Naive thymus-derived CD4-positive, alpha-beta T cell (primary cell): ENCODE results near the gene TMEM163. TPM values are rescaled to one million over a fixed set of nuclear protein-coding genes. Genes with fewer than 3 reads are reported as not detected.
"Not testable (repeated sequence)": the region's sequence is repeated elsewhere in the genome, so short reads cannot be mapped to it uniquely, and the experiment has no call there.

Source experiments
- ATAC-seq: fragments of 150-1000 bp; cut with Tn5 transposase; 2 replicates; pipeline ENCODE4 v1.10.0; 2021; ENCODE audit warnings: mild to moderate bottlenecking, moderate library complexity
- CTCF ChIA-PET: fragments of 350-600 bp; sonication (Branson Sonifier 250); formaldehyde crosslinking; loops from one replicate; lab custom pipeline; 2021; ENCODE audit warnings: antibody characterized with exemption; lab: Charles Lee
- POLR2A ChIA-PET: fragments of 350-600 bp; sonication (Branson Sonifier 250); formaldehyde crosslinking; loops from one replicate; lab custom pipeline; 2021; ENCODE audit warnings: antibody characterized with exemption, inconsistent platforms; lab: Charles Lee
- DNase-seq, 9 donors: peaks; one replicate each; pipeline versions ENCODE4 v3.0.0 to v3.0.0-alpha.2; 2020 to 2022; ENCODE audit warnings: mixed read lengths in 1 of 9
- H3K27ac ChIP-seq: one replicate; pipeline ENCODE4 v1.7.0; 2013; ENCODE audit warnings: mild to moderate bottlenecking, low read depth, low read length, moderate library complexity
- H3K27me3 ChIP-seq, 2 donors: one replicate each; pipeline ENCODE4 v1.7.0; 2013; ENCODE audit warnings: low read length in 2 of 2, mild to moderate bottlenecking in 2 of 2, moderate library complexity in 2 of 2; ENCODE audit not compliant: control insufficient read depth in 2 of 2, insufficient read depth in 2 of 2
- H3K36me3 ChIP-seq, 3 experiments: 1 replicate in 2 of 3; 2 replicates in 1 of 3; pipeline ENCODE4 v1.7.0; 2013; ENCODE audit warnings: low read length in 3 of 3, mild to moderate bottlenecking in 3 of 3, moderate library complexity in 1 of 3; ENCODE audit not compliant: insufficient read depth in 3 of 3, control insufficient read depth in 2 of 3
- H3K4me1 ChIP-seq, 2 donors: one replicate each; pipeline ENCODE4 v1.7.0; 2013; ENCODE audit warnings: low read length in 2 of 2, mild to moderate bottlenecking in 2 of 2, moderate library complexity in 1 of 2; ENCODE audit not compliant: control insufficient read depth in 2 of 2, insufficient read depth in 2 of 2
- H3K4me3 ChIP-seq: 2 replicates; pipeline ENCODE4 v1.7.0; 2013; ENCODE audit warnings: mild to moderate bottlenecking, low read length
- H3K9me3 ChIP-seq, 3 experiments: 1 replicate in 2 of 3; 2 replicates in 1 of 3; pipeline ENCODE4 v1.7.0; 2013; ENCODE audit warnings: low read length in 3 of 3; ENCODE audit not compliant: control insufficient read depth in 2 of 3
- H3K27ac Mint-ChIP-seq, 9 donors: one replicate each; pipeline ENCODE4 v1.8.0; 2020 to 2022; ENCODE audit warnings: mixed read lengths in 9 of 9, mild to moderate bottlenecking in 8 of 9, moderate library complexity in 5 of 9, inconsistent platforms in 2 of 9
- H3K27me3 Mint-ChIP-seq, 5 donors: one replicate each; pipeline ENCODE4 v1.8.0; 2021 to 2022; ENCODE audit warnings: mixed read lengths in 5 of 5, mild to moderate bottlenecking in 1 of 5
- H3K36me3 Mint-ChIP-seq, 5 donors: one replicate each; pipeline ENCODE4 v1.8.0; 2020 to 2022; ENCODE audit warnings: mixed read lengths in 5 of 5, mild to moderate bottlenecking in 3 of 5, inconsistent platforms in 1 of 5
- H3K4me1 Mint-ChIP-seq, 7 donors: one replicate each; pipeline ENCODE4 v1.8.0; 2020 to 2022; ENCODE audit warnings: mixed read lengths in 7 of 7, mild to moderate bottlenecking in 3 of 7, inconsistent platforms in 1 of 7
- H3K4me3 Mint-ChIP-seq, 10 donors: one replicate each; pipeline ENCODE4 v1.8.0; 2020 to 2022; ENCODE audit warnings: mild to moderate bottlenecking in 10 of 10, mixed read lengths in 10 of 10, moderate library complexity in 6 of 10, inconsistent platforms in 2 of 10
- H3K9me3 Mint-ChIP-seq, 11 donors: one replicate each; pipeline ENCODE4 v1.8.0; 2020 to 2022; ENCODE audit warnings: mixed read lengths in 11 of 11, mild to moderate bottlenecking in 4 of 11, inconsistent platforms in 1 of 11, moderate library complexity in 1 of 11
- intact Hi-C, 2 donors: fragments of 100-400 bp; cut with micrococcal nuclease; formaldehyde crosslinking; loops; one replicate each; pipeline ENCODE4 v1.15.1; 2023
- polyA plus RNA-seq, 2 donors: library from polyadenylated mRNA; unstranded; fragments of 300-500 nt; fragmentation: Illumina TruSeq; gene quantifications; one replicate each; pipeline ENCODE4 v1.2.3, GENCODE V29; 2021
- total RNA-seq, 6 experiments: library from RNA in 5 of 6; stranded (reverse) in 5 of 6; gene quantifications; 1 replicate in 5 of 6; 2 replicates in 1 of 6; pipeline ENCODE4 v1.2.3 and lab custom pipeline; 2021 to 2026

TMEM163 gene
- total and polyA plus RNA-seq, 7 experiments from 2014 or later = 0.13 to 0.71 (median 0.21) TPM; not detected in 2

DNA sequence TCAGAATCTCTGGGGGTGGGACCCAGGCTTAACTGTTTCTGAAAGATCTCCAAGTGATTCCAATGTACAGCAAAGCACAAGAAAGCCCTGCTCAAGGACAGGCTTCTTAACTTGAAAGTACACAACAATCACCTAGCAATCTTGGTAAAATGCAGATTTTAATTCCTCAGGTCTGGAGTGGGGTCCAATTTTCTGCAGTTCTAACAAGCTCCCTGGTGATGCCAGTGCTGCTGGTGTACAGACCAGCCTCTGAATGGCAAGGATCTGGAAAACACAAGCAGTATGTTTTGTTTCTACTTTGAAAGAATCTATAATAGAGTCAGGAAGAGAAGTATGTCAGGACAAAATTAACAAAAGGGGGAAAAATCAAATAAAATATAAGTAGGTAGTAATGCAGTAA, 7.8 kb upstream of the TMEM163 start:
- Histone ChIP-seq H3K36me3 (no peaks in the 10 kb centered on the region), H3K4me3 (no peak overlapping the region), H3K9me3 (no peaks in the 10 kb centered on the region), H3K27me3 (no peaks in the 10 kb centered on the region), H3K4me1 (no peaks in the 10 kb centered on the region), H3K27ac (no peak overlapping the region)
- Mint-ChIP-seq H3K4me1 (no peaks in the 10 kb centered on the region), H3K4me3 (no peak overlapping the region), H3K9me3 (peaks cover 0 to 5% (median 0%) of the 10 kb centered on the region in 11 donors), H3K36me3 (no peaks in the 10 kb centered on the region), H3K27ac (no peak overlapping the region), H3K27me3 (peaks cover 21 to 39% (median 25%) of the 10 kb centered on the region in 5 donors)
- no peak for ATAC-seq
- intact Hi-C loops = no loop called here
- CTCF ChIA-PET = no interaction called here
- POLR2A ChIA-PET = no interaction called here
- DNase-seq = no peak

DNA sequence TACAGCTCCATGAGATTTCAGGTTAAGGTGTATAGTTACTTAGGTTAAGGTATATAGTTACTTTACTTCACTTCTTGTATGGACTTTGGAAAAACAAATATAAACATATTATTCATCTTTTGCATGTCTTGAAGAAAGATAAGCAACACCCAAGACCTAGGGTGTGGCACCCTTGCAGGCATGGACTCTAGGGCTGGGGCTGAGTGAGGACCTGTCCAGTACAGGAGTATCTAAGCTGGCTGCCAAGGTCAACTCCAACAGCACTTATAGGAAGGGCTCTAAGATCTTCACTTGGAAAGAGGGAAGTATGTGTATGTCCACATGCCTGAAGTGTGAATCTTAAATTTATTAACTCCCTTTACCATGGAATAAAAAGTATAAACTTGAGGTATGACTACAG, 7.1 kb upstream of the TMEM163 start:
- Histone ChIP-seq H3K9me3 (no peaks in the 10 kb centered on the region), H3K4me3 (no peak overlapping the region), H3K4me1 (no peaks in the 10 kb centered on the region), H3K36me3 (no peaks in the 10 kb centered on the region), H3K27me3 (no peaks in the 10 kb centered on the region), H3K27ac (no peak overlapping the region)
- CTCF ChIA-PET = interaction anchor here (0.7 kb wide), 1 partner anchor 172 kb away, joined by 3 read pairs; no protein-coding TSS in a partner anchor
- intact Hi-C loops = no loop called here
- Mint-ChIP-seq H3K27me3 (peaks cover 27 to 45% (median 33%) of the 10 kb centered on the region in 5 donors), H3K36me3 (no peaks in the 10 kb centered on the region), H3K4me1 (no peaks in the 10 kb centered on the region), H3K4me3 (no peak overlapping the region), H3K9me3 (peaks cover 0 to 5% (median 0%) of the 10 kb centered on the region in 11 donors), H3K27ac (no peak overlapping the region)
- POLR2A ChIA-PET = no interaction called here
- no peak for DNase-seq
- ATAC-seq = no peak

DNA sequence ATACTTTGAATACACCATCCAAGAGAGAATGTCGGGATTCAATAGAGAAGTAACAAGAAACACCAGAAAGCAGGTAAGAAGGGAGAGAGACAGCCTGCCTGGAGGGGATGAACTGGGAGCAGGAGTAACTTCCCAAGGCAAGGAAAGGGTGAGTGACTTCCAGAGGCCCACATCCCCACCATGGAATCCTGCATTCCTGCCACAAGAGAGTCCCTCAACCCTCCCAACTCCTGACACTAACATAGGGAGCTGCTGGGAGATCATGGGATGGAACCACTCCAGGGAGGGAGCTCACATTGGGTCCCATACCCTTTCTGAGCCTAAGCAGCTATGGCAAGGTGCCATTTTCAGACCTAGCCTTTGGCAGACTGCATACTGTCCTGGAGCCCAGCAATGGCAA, 5.5 kb upstream of the TMEM163 start:
- Mint-ChIP-seq H3K4me1 (peaks cover 2 to 14% (median 8%) of the 10 kb centered on the region in 7 donors), H3K4me3 (no peak overlapping the region), H3K27me3 (peaks cover 43 to 60% (median 48%) of the 10 kb centered on the region in 5 donors), H3K27ac (no peak overlapping the region), H3K9me3 (peaks cover 0 to 4% (median 0%) of the 10 kb centered on the region in 11 donors), H3K36me3 (peaks cover 0 to 3% (median 0%) of the 10 kb centered on the region in 5 donors)
- Histone ChIP-seq H3K27me3 (no peaks in the 10 kb centered on the region), H3K9me3 (no peaks in the 10 kb centered on the region), H3K4me3 (no peak overlapping the region), H3K36me3 (no peaks in the 10 kb centered on the region), H3K4me1 (no peaks in the 10 kb centered on the region), H3K27ac (no peak overlapping the region)
- POLR2A ChIA-PET = no interaction called here
- ATAC-seq (no peak), DNase-seq (no peak)
- CTCF ChIA-PET = no interaction called here
- intact Hi-C loops = no loop called here

DNA sequence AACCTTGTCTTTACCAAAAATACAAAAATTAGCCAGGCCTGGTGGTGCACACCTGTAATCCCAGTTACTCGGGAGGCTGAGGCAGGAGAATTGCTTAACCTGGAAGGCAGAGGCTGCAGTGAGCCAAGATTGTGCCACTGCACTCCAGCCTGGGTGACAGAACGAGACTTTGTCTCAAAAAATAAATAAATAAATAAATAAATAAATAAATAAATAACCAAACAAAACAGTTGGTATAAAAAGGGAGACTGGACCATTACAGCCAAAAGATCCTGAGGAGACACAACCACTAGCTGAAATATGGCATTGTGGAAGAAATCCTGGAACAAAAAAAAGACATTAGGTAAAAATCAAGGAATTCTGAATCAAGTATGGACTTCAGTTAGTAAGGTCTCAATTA, 4.9 kb upstream of the TMEM163 start:
- H3K4me1 ChIP-seq, H3K27ac ChIP-seq, H3K27me3 ChIP-seq, H3K36me3 ChIP-seq, DNase-seq, ATAC-seq, H3K9me3 Mint-ChIP-seq, intact Hi-C loops, H3K4me3 Mint-ChIP-seq, POLR2A ChIA-PET, H3K9me3 ChIP-seq, H3K36me3 Mint-ChIP-seq, H3K4me3 ChIP-seq, H3K27ac Mint-ChIP-seq, CTCF ChIA-PET: not testable (repeated sequence)
- peaks cover 2 to 14% (median 9%) of the 10 kb centered on the region in 7 donors for H3K4me1 Mint-ChIP-seq
- H3K27me3 Mint-ChIP-seq = peaks cover 44 to 61% (median 49%) of the 10 kb centered on the region in 5 donors

DNA sequence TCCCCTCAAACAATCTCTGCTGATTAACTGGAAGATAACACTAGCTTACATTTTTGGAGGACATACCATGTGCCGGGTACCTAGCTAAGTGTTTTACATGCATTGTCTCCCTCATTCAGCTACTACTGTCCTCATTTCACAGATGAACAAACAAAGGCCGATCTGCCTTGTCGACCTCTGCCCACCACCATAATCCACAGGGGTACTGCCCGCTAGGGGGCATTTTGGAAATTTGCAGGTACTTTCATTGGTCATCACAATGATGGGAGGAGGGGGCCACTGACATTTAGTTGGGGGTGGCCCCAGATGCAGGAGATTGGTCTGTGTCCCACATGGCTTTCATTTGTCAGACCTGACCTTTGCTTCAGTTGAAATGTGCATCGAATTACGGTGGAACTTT, 3.9 kb upstream of the TMEM163 start:
- peaks cover 0 to 4% (median 0%) of the 10 kb centered on the region in 11 donors for H3K9me3 Mint-ChIP-seq
- peaks cover 3 to 14% (median 11%) of the 10 kb centered on the region in 7 donors for H3K4me1 Mint-ChIP-seq
- H3K27me3 Mint-ChIP-seq = peaks cover 43 to 62% (median 46%) of the 10 kb centered on the region in 5 donors
- CTCF ChIA-PET = no interaction called here
- no peak overlapping the region for H3K27ac Mint-ChIP-seq
- Histone ChIP-seq H3K9me3 (no peaks in the 10 kb centered on the region), H3K4me3 (no peak overlapping the region), H3K36me3 (no peaks in the 10 kb centered on the region), H3K4me1 (no peaks in the 10 kb centered on the region), H3K27ac (no peak overlapping the region), H3K27me3 (no peaks in the 10 kb centered on the region)
- intact Hi-C loops = no loop called here
- H3K4me3 Mint-ChIP-seq = no peak overlapping the region
- no peak for DNase-seq
- peaks cover 0 to 3% (median 0%) of the 10 kb centered on the region in 5 donors for H3K36me3 Mint-ChIP-seq
- ATAC-seq = no peak
- POLR2A ChIA-PET = no interaction called here

DNA sequence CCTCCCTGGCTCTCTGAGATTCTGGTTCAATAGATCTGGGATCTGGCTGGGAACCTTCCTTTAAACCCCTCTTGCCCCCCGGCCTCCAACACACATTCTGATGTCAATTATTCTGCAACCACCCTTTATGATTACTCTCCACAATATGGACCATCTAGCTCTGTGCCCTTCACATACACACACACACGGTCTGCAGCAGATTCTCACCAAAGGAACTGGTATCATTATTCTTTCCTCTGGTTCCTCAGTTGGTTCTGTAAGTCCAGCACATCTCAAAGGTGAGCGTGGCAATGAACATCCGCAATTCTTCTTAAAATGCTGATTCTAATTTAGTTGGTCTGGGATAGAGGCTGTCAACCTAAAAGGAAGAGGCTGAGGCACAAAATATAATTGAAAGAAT, 2.8 kb upstream of the TMEM163 start:
- Histone ChIP-seq H3K4me1 (no peaks in the 10 kb centered on the region), H3K4me3 (no peak overlapping the region), H3K27ac (no peak overlapping the region), H3K36me3 (no peaks in the 10 kb centered on the region), H3K27me3 (peaks cover 0 to 6% of the 10 kb centered on the region in 2 donors), H3K9me3 (no peaks in the 10 kb centered on the region)
- no peak for ATAC-seq
- H3K4me1 Mint-ChIP-seq = peaks cover 9 to 21% (median 18%) of the 10 kb centered on the region in 7 donors
- H3K36me3 Mint-ChIP-seq = peaks cover 0 to 3% (median 0%) of the 10 kb centered on the region in 5 donors
- H3K4me3 Mint-ChIP-seq = no peak overlapping the region
- peaks cover 0 to 1% (median 0%) of the 10 kb centered on the region in 11 donors for H3K9me3 Mint-ChIP-seq
- peaks cover 53 to 66% (median 57%) of the 10 kb centered on the region in 5 donors for H3K27me3 Mint-ChIP-seq
- DNase-seq = no peak
- H3K27ac Mint-ChIP-seq = no peak overlapping the region
- ChIA-PET POLR2A (no interaction called here), CTCF (no interaction called here)
- intact Hi-C loops = no loop called here
